Endothelial cell of umbilical vein (primary cell): ENCODE data around the gene IL4R. TPM values are rescaled to one million over a fixed set of nuclear protein-coding genes. Genes with fewer than 3 reads are reported as not detected.

Experiments
- BruUV-seq: library from RNA; stranded (reverse); fragments of 400-500 nt; replicated peaks from 2 replicates; lab custom pipeline; 2021; lab: Mats Ljungman, UMichigan
- CTCF ChIA-PET: fragments of 300-600, 350-600 bp; sonication (Branson Sonifier 250); formaldehyde crosslinking; loops from one replicate; lab custom pipeline; 2021; ENCODE audit warnings: antibody characterized with exemption, inconsistent platforms; lab: Charles Lee
- POLR2A ChIA-PET: fragments of 300-600, 350-600 bp; sonication (Branson Sonifier 250); formaldehyde crosslinking; loops from one replicate; lab custom pipeline; 2021; ENCODE audit warnings: antibody characterized with exemption, inconsistent platforms; lab: Charles Lee
- DNase-seq: peaks from one replicate; pipeline ENCODE4 v3.0.0-alpha.2; 2011; ENCODE audit warnings: low read depth, low spot score
- FAIRE-seq: peaks from 2 replicates; lab custom pipeline; 2011; peaks lifted over from hg19 to GRCh38; lab: Jason Lieb, UNC
- H2AFZ ChIP-seq: 2 replicates; pipeline ENCODE4 v1.6.0; 2012; ENCODE audit warnings: low read depth, low read length, control low read depth, inconsistent platforms
- H3K27ac ChIP-seq: 2 replicates; pipeline ENCODE4 v1.5.1; 2011; ENCODE audit warnings: low read depth, mild to moderate bottlenecking, control low read depth, low read length, moderate library complexity; ENCODE audit not compliant: insufficient read depth
- H3K27me3 ChIP-seq, 2 experiments: 2 replicates each; pipeline versions ENCODE4 v1.6.0 to v1.6.1; 2011; ENCODE audit warnings: low read length in 2 of 2, mixed read lengths in 1 of 2; ENCODE audit not compliant: control insufficient read depth in 2 of 2, insufficient read depth in 2 of 2
- H3K36me3 ChIP-seq, 2 experiments: 2 replicates in 1 of 2; 3 replicates in 1 of 2; pipeline ENCODE4 v1.5.1; 2011; ENCODE audit warnings: low read length in 2 of 2, mild to moderate bottlenecking in 1 of 2, moderate library complexity in 1 of 2; ENCODE audit not compliant: control insufficient read depth in 2 of 2, insufficient read depth in 2 of 2; ENCODE audit errors: extremely low read depth in 1 of 2
- H3K4me1 ChIP-seq: 3 replicates; pipeline ENCODE4 v1.5.1; 2011; ENCODE audit warnings: mild to moderate bottlenecking, low read length; ENCODE audit not compliant: control insufficient read depth, insufficient read depth; ENCODE audit errors: extremely low read depth
- H3K4me2 ChIP-seq: 2 replicates; pipeline ENCODE4 v1.6.1; 2011; ENCODE audit warnings: low read length, control low read depth, mixed read lengths; ENCODE audit not compliant: insufficient read depth
- H3K4me3 ChIP-seq, 3 experiments: fragments of 200-600 bp in 1 of 3; sonication (generic), shearing (Covaris generic) in 1 of 3; replicated peaks in 1 of 3; 2 replicates each; pipeline ENCODE4 v1.5.1; 2011 to 2016; ENCODE audit warnings: control low read depth in 3 of 3, low read length in 3 of 3, mild to moderate bottlenecking in 2 of 3, inconsistent platforms in 1 of 3, low read depth in 1 of 3, moderate library complexity in 1 of 3; ENCODE audit not compliant: insufficient read depth in 1 of 3
- H3K79me2 ChIP-seq: 2 replicates; pipeline ENCODE4 v1.6.0; 2012; ENCODE audit warnings: low read length, inconsistent platforms; ENCODE audit not compliant: control insufficient read depth, insufficient read depth
- H3K9ac ChIP-seq: replicated peaks from 2 replicates; pipeline ENCODE3; 2011; ENCODE audit warnings: low read length, control low read depth; ENCODE audit not compliant: insufficient read depth; ENCODE audit errors: extremely low read depth
- H3K9me1 ChIP-seq: replicated peaks from 3 replicates; pipeline ENCODE4 v1.6.0; 2011; ENCODE audit warnings: mild to moderate bottlenecking, low read length; ENCODE audit not compliant: control insufficient read depth, insufficient read depth; ENCODE audit errors: extremely low read depth
- H3K9me3 ChIP-seq: replicated peaks from 2 replicates; pipeline ENCODE4 v1.5.1; 2012; ENCODE audit warnings: low read length, inconsistent platforms; ENCODE audit not compliant: control insufficient read depth, insufficient read depth
- H4K20me1 ChIP-seq: replicated peaks from 2 replicates; pipeline ENCODE3; 2011; ENCODE audit warnings: mild to moderate bottlenecking, low read length; ENCODE audit not compliant: control insufficient read depth, insufficient read depth; ENCODE audit errors: extremely low read depth
- EZH2 ChIP-seq: IDR thresholded peaks from 2 replicates; pipeline ENCODE4 v1.6.1; 2012; ENCODE audit warnings: borderline replicate concordance, low read depth, mild to moderate bottlenecking, moderate library complexity, low read length, inconsistent platforms; ENCODE audit not compliant: severe bottlenecking
- FOS ChIP-seq: IDR thresholded peaks from 2 replicates; pipeline ENCODE4 v1.6.1; 2011; ENCODE audit warnings: mild to moderate bottlenecking, low read length, moderate library complexity, borderline replicate concordance; ENCODE audit not compliant: insufficient read depth
- GATA2 ChIP-seq: IDR thresholded peaks from 2 replicates; pipeline ENCODE4 v1.7.0; 2011; ENCODE audit warnings: low read depth, mild to moderate bottlenecking, moderate library complexity, mixed read lengths, low read length; ENCODE audit not compliant: insufficient read length, insufficient read depth
- JUN ChIP-seq: IDR thresholded peaks from 2 replicates; pipeline ENCODE4 v1.6.1; 2011; ENCODE audit warnings: borderline replicate concordance, low read depth; ENCODE audit not compliant: insufficient read length, insufficient read depth
- MYC ChIP-seq: IDR thresholded peaks from one replicate; pipeline ENCODE4 v1.6.1; 2011; ENCODE audit warnings: mild to moderate bottlenecking, low read depth, low read length
- POLR2A ChIP-seq: IDR thresholded peaks from 2 replicates; pipeline ENCODE4 v1.6.1; 2012; ENCODE audit warnings: low read depth, mild to moderate bottlenecking, control low read depth, low read length
- POLR2AphosphoS5 ChIP-seq: IDR thresholded peaks from 2 replicates; pipeline ENCODE4 v1.6.1; 2012; ENCODE audit warnings: low read depth, mild to moderate bottlenecking, control low read depth, low read length, moderate library complexity; ENCODE audit not compliant: insufficient read depth
- dilution Hi-C: fragments of 300-500 bp; cut with MboI; formaldehyde crosslinking; loops from one replicate; pipeline ENCODE4 v1.15.0; 2019; ENCODE audit warnings: low sequenced_read_pairs; ENCODE audit not compliant: extremely low pct_ligation_motif_present
- intact Hi-C: fragments of 100-400 bp; cut with micrococcal nuclease; formaldehyde crosslinking; loops from one replicate; pipeline ENCODE4 v1.10.0; 2022
- polyA plus RNA-seq, 4 experiments: library from polyadenylated mRNA; depleted of rRNA in 3 of 4; stranded (reverse) in 3 of 4; unstranded in 1 of 4; fragments of >200 nt; gene quantifications; 2 replicates each; pipeline versions ENCODE4 v1.2.1 to v1.2.3, GENCODE V29; 2011 to 2012; ENCODE audit warnings: missing spikeins in 1 of 4
- total RNA-seq: library from RNA; stranded (reverse); gene quantifications from 2 replicates; pipeline ENCODE4 v1.2.3, GENCODE V29; 2021
- TF ChIP-seq, protein P1 (sequence below), 2 donors: IDR thresholded peaks; 1 replicate in 1 of 2; 2 replicates in 1 of 2; pipeline ENCODE4 v1.5.1; 2011; ENCODE audit warnings: low read length in 2 of 2, mild to moderate bottlenecking in 2 of 2, moderate library complexity in 2 of 2, control low read depth in 1 of 2, inconsistent platforms in 1 of 2, low read depth in 1 of 2; ENCODE audit not compliant: insufficient read depth in 1 of 2; ENCODE audit errors: extremely low read depth in 1 of 2
- TF ChIP-seq, protein P2 (sequence below): IDR thresholded peaks from 2 replicates; pipeline ENCODE4 v1.6.1; 2011; ENCODE audit not compliant: insufficient read depth, insufficient read length

The IL4R gene
- total and polyA plus RNA-seq, 2 donors (not counting 3 experiments of a cell fraction or from before 2014, with no cell fraction given) = 138 to 139 TPM

DNA sequence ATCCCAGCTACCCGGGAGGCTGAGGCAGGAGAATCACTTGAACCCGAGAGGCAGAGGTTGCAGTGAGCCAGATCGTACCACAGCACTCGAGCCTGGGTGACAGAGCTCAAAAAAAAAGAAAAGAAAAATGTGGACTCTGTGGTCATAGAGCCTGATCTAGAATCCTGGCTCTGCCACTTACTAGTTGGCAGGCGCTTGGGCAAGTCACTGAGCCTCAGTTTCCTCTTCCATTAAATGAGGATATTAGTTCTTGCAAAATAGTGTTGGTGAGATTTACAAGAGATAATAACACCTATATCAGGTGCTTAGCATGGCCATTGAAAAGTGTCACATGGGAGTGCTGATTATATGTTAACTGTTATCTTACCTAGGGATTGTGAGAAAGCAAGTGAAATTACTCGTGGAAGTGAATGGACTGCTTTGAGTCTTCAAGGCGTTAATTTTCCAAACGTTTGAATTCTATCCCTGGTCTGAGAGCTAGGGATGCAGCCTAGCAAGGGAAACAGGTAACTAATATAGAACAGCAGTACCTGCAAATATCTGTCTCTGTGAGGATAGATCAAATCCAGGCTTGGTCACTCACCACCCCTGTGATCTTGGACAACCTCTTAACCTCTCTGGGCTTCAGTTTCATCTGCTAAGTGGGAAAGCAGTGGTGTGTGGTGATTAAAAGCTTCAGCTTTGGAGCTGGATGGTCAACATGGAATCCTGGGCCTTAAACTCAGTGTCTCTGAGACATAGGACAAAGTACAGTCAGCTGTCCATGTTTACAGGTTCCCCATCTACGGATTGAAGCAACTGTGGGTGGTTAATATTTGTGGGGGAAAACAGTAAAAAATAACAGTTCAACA lies 44.2 kb upstream of the IL4R start:
- Histone ChIP-seq H3K4me2 (no peak overlapping the region), H3K27ac (no peak overlapping the region), H3K9me3 (no peaks in the 10 kb centered on the region), H3K27me3 (no peaks in the 10 kb centered on the region), H3K4me3 (no peak overlapping the region), H3K9me1 (no peaks in the 10 kb centered on the region), H3K4me1 (peaks cover 8% of the 10 kb centered on the region), H3K9ac (no peak overlapping the region), H3K79me2 (no peaks in the 10 kb centered on the region), H3K36me3 (no peaks in the 10 kb centered on the region), H2AFZ (no peak overlapping the region), H4K20me1 (no peaks in the 10 kb centered on the region)
- DNase-seq (no peak), FAIRE-seq (no peak)
- intact Hi-C loops = loop anchor here (2.0 kb wide), 2 partner anchors 17 to 45 kb away; no protein-coding TSS in a partner anchor
- dilution Hi-C loops = no loop called here
- ChIA-PET POLR2A (no interaction called here), CTCF (interaction anchor here (1.5 kb wide), 1 partner anchor 36 kb away, joined by 3 read pairs; no protein-coding TSS in a partner anchor)
- TF ChIP-seq FOS (no peak), MYC (no peak), POLR2A (no peak), JUN (no peak), GATA2 (no peak), EZH2 (no peak), POLR2AphosphoS5 (no peak)
- TF ChIP-seq, protein P1, sequence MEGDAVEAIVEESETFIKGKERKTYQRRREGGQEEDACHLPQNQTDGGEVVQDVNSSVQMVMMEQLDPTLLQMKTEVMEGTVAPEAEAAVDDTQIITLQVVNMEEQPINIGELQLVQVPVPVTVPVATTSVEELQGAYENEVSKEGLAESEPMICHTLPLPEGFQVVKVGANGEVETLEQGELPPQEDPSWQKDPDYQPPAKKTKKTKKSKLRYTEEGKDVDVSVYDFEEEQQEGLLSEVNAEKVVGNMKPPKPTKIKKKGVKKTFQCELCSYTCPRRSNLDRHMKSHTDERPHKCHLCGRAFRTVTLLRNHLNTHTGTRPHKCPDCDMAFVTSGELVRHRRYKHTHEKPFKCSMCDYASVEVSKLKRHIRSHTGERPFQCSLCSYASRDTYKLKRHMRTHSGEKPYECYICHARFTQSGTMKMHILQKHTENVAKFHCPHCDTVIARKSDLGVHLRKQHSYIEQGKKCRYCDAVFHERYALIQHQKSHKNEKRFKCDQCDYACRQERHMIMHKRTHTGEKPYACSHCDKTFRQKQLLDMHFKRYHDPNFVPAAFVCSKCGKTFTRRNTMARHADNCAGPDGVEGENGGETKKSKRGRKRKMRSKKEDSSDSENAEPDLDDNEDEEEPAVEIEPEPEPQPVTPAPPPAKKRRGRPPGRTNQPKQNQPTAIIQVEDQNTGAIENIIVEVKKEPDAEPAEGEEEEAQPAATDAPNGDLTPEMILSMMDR (IDR thresholded peaks at IDR 0.05; ENCODE audit: extremely low read depth in 1 of 2, insufficient read depth in 1 of 2, low read depth in 1 of 2, low read length in 2 of 2) = no peak
- TF ChIP-seq, protein P2, sequence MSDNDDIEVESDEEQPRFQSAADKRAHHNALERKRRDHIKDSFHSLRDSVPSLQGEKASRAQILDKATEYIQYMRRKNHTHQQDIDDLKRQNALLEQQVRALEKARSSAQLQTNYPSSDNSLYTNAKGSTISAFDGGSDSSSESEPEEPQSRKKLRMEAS = no peak
- BruUV-seq = no TSS peak
